K562 (cell line): Measurements from ENCODE around the gene LAMB1. TPM values are rescaled to one million over a fixed set of nuclear protein-coding genes. Genes with fewer than 3 reads are reported as not detected.
"Not testable (repeated sequence)": the region's sequence is repeated elsewhere in the genome, so short reads cannot be mapped to it uniquely, and the experiment has no call there.

ENCODE experiments used
- ATAC-seq: fragments of 200-7000 bp; cut with Tn5 transposase; 3 replicates; pipeline ENCODE4 v1.9.1; 2020; ENCODE audit warnings: moderate library complexity
- BruUV-seq: library from RNA; stranded (reverse); fragments of 400-500 nt; replicated peaks from 2 replicates; lab custom pipeline; 2021; lab: Mats Ljungman, UMichigan
- CTCF ChIA-PET: fragments of 300-600 bp; formaldehyde crosslinking; extraction: SDS; loops from one replicate; lab custom pipeline; 2021; ENCODE audit warnings: low intra/inter-chr PET ratio; lab: Yijun Ruan, JAX
- POLR2A ChIA-PET: fragments of 300-600, 350-650 bp; sonication (Branson Sonifier 250); formaldehyde crosslinking; extraction: SDS; loops from one replicate; lab custom pipeline; 2021; ENCODE audit warnings: antibody characterized with exemption, inconsistent platforms; lab: Yijun Ruan, JAX
- DNase-seq, 4 experiments: peaks; one replicate each; pipeline versions ENCODE4 v3.0.0 to v3.0.0-alpha.2; 2011 to 2018; ENCODE audit warnings: low spot score in 3 of 4, mixed read lengths in 3 of 4; ENCODE audit errors: extremely low read depth in 1 of 4
- FAIRE-seq: peaks from 2 replicates; lab custom pipeline; 2011; peaks lifted over from hg19 to GRCh38; lab: Jason Lieb, UNC
- H2AFZ ChIP-seq: 2 replicates; pipeline ENCODE4 v1.6.0; 2011; ENCODE audit warnings: low read depth, low read length, control low read depth, inconsistent platforms
- H3K27ac ChIP-seq: fragments of 200-600 bp; 3 replicates; pipeline ENCODE4 v1.8.0; 2011; ENCODE audit warnings: low read depth, mild to moderate bottlenecking, control low read depth, inconsistent platforms, low read length, moderate library complexity, mixed read lengths; ENCODE audit errors: extremely low read depth
- H3K27me3 ChIP-seq, 2 experiments: fragments of 300-600 bp in 1 of 2; 2 replicates in 1 of 2; 3 replicates in 1 of 2; pipeline versions ENCODE4 v1.6.0 to v1.8.0; 2011; ENCODE audit warnings: inconsistent platforms in 2 of 2, low read length in 2 of 2, mild to moderate bottlenecking in 1 of 2, mixed read lengths in 1 of 2, moderate library complexity in 1 of 2; ENCODE audit not compliant: control insufficient read depth in 2 of 2, insufficient read depth in 2 of 2
- H3K36me3 ChIP-seq: fragments of 300-600 bp; 3 replicates; pipeline ENCODE4 v1.8.0; 2011; ENCODE audit warnings: mild to moderate bottlenecking, low read length, inconsistent platforms; ENCODE audit not compliant: control insufficient read depth, insufficient read depth
- H3K4me1 ChIP-seq, 2 experiments: fragments of 200-600 bp in 1 of 2; replicated peaks in 1 of 2; 2 replicates in 1 of 2; 3 replicates in 1 of 2; pipeline versions ENCODE4 v1.5.1 to v1.8.0; 2011; ENCODE audit warnings: inconsistent platforms in 2 of 2, low read length in 2 of 2, mild to moderate bottlenecking in 1 of 2, mixed read lengths in 1 of 2, moderate library complexity in 1 of 2; ENCODE audit not compliant: control insufficient read depth in 2 of 2, insufficient read depth in 2 of 2
- H3K4me2 ChIP-seq: 2 replicates; pipeline ENCODE4 v1.6.1; 2011; ENCODE audit warnings: low read length, control low read depth, inconsistent platforms, mixed read lengths; ENCODE audit not compliant: insufficient read depth
- H3K4me3 ChIP-seq: fragments of 200-600 bp; sonication (generic), shearing (Covaris generic); 2 replicates; pipeline ENCODE4 v1.5.1; 2016; ENCODE audit warnings: control low read depth, inconsistent platforms
- H3K79me2 ChIP-seq: fragments of 200-600 bp; 3 replicates; pipeline ENCODE4 v1.8.0; 2011; ENCODE audit warnings: low read length, inconsistent platforms; ENCODE audit not compliant: control insufficient read depth, insufficient read depth
- H3K9ac ChIP-seq, 2 experiments: 2 replicates each; pipeline versions ENCODE4 v1.6.0 to v1.6.1; 2011; ENCODE audit warnings: low read depth in 2 of 2, low read length in 2 of 2, control low read depth in 1 of 2, inconsistent platforms in 1 of 2, mild to moderate bottlenecking in 1 of 2, mixed read lengths in 1 of 2; ENCODE audit not compliant: insufficient read depth in 1 of 2
- H3K9me1 ChIP-seq: one replicate; pipeline ENCODE4 v1.6.0; 2011; ENCODE audit warnings: inconsistent platforms, mild to moderate bottlenecking, low read length, moderate library complexity; ENCODE audit not compliant: control insufficient read depth, insufficient read depth
- H3K9me3 ChIP-seq: replicated peaks from 2 replicates; pipeline ENCODE4 v1.5.1; 2011; ENCODE audit warnings: low read depth, low read length, inconsistent platforms; ENCODE audit not compliant: control insufficient read depth, insufficient read depth
- H4K20me1 ChIP-seq: replicated peaks from 2 replicates; pipeline ENCODE4 v1.6.1; 2011; ENCODE audit warnings: low read length, inconsistent platforms, mixed read lengths; ENCODE audit not compliant: control insufficient read depth, insufficient read depth
- E2F3 ChIP-seq: fragments of 250-450 bp; sonication (Bioruptor Pico); IDR thresholded peaks from 2 replicates; pipeline ENCODE4 v1.4.0; 2020; ENCODE audit warnings: mild to moderate bottlenecking
- EGR1 ChIP-seq: fragments of 450-650 bp; conservative IDR thresholded peaks from 2 replicates; pipeline ENCODE4 v1.6.1; 2017; ENCODE audit warnings: mild to moderate bottlenecking
- GATA2 ChIP-seq: sonication (generic); formaldehyde crosslinking; IDR thresholded peaks from 2 replicates; pipeline ENCODE4 v1.4.0; 2020; ENCODE audit warnings: mild to moderate bottlenecking, missing genetic modification reagents
- YY1 ChIP-seq, 3 experiments: IDR thresholded peaks; 2 replicates each; pipeline ENCODE4 v1.6.1; 2011; ENCODE audit warnings: low read length in 2 of 3, mild to moderate bottlenecking in 2 of 3, moderate library complexity in 2 of 3, borderline replicate concordance in 1 of 3, control low read depth in 1 of 3, low read depth in 1 of 3; ENCODE audit not compliant: insufficient read depth in 3 of 3, insufficient replicate concordance in 2 of 3, control insufficient read depth in 1 of 3, insufficient read length in 1 of 3; ENCODE audit errors: extremely low read depth in 1 of 3
- WGBS: fragments of 100-300 bp; shearing (Covaris generic); methylation state at CpG from one replicate; pipeline ENCODE4 v1.1.6; 2016; ENCODE audit warnings: low coverage, mixed read lengths; ENCODE audit not compliant: insufficient coverage; ENCODE audit errors: missing lambda C conversion rate; 5-methylcytosine and 5-hydroxymethylcytosine counted together
- in situ Hi-C: fragments of 300-500 bp; cut with MboI; formaldehyde crosslinking; loops from 4 replicates; pipeline ENCODE4 v1.15.0; 2018; ENCODE audit warnings: inconsistent platforms, mixed read lengths
- intact Hi-C: fragments of 100-400 bp; cut with micrococcal nuclease; formaldehyde crosslinking; loops from 2 replicates; pipeline ENCODE4 v1.14.2; 2022
- polyA plus RNA-seq, 8 experiments: library from polyadenylated mRNA; depleted of rRNA in 4 of 8; stranded (reverse) in 5 of 8; unstranded in 3 of 8; fragments of >200 nt; fragmentation: Nextera tagmentation in 2 of 8; fragmentation: Illumina TruSeq in 1 of 8; extraction: Ambion mirVana in 2 of 8; extraction: Trizol in 1 of 8; gene quantifications; 2 replicates each; pipeline versions ENCODE4 v1.2.1 to v1.2.3, GENCODE V29; 2011 to 2014; ENCODE audit warnings: inconsistent platforms in 1 of 8, missing spikeins in 1 of 8
- total RNA-seq, 7 experiments: library from RNA; depleted of rRNA in 6 of 7; stranded (reverse); fragments of >200 nt in 6 of 7; fragmentation: Illumina TruSeq in 2 of 7; extraction: Trizol in 2 of 7; gene quantifications; 2 replicates each; pipeline versions ENCODE4 v1.2.1 to v1.2.3, GENCODE V29; 2011 to 2021; ENCODE audit warnings: low replicate concordance in 1 of 7
- TF ChIP-seq, protein P1 (sequence below): fragments of 250-450 bp; sonication (Bioruptor Pico); IDR thresholded peaks from 2 replicates; pipeline ENCODE4 v1.5.0; 2021; ENCODE audit warnings: mild to moderate bottlenecking, borderline replicate concordance
- TF ChIP-seq, protein P2 (sequence below): sonication (generic); formaldehyde crosslinking; IDR thresholded peaks from 2 replicates; pipeline ENCODE4 v1.8.1; 2023; ENCODE audit warnings: mild to moderate bottlenecking, missing genetic modification reagents

LAMB1 gene
- total and polyA plus RNA-seq, 9 of the 15 experiments (the other 6 are each of a cell fraction or from before 2014, with no cell fraction given) = 6.0 to 17.7 (median 12.3) TPM

DNA sequence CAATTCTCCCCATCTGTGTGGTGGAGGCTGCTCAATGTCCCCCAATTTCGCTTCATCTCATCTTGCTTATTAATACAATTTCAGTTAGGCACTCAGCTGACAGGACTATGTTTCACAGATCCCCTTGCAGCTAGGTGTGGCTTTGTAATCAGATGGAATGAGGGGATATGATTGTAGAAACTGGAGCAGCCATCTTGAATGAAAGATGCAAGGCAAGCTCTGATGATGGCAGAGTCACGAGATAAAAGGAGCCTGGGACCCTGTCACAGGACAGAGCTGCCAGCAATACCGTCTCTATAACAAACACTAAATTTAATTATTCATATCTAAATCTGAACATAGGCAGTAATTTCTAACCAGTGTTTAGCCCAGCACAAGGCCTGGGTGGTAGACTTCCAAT, 113.0 kb downstream of the LAMB1 start (continued):
- TF ChIP-seq, protein P1, sequence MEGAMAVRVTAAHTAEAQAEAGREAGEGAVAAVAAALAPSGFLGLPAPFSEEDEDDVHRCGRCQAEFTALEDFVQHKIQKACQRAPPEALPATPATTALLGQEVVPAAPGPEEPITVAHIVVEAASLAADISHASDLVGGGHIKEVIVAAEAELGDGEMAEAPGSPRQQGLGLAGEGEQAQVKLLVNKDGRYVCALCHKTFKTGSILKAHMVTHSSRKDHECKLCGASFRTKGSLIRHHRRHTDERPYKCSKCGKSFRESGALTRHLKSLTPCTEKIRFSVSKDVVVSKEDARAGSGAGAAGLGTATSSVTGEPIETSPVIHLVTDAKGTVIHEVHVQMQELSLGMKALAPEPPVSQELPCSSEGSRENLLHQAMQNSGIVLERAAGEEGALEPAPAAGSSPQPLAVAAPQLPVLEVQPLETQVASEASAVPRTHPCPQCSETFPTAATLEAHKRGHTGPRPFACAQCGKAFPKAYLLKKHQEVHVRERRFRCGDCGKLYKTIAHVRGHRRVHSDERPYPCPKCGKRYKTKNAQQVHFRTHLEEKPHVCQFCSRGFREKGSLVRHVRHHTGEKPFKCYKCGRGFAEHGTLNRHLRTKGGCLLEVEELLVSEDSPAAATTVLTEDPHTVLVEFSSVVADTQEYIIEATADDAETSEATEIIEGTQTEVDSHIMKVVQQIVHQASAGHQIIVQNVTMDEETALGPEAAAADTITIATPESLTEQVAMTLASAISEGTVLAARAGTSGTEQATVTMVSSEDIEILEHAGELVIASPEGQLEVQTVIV (CRISPR knock-in tag) = no peak
- TF ChIP-seq YY1 (IDR thresholded peaks at IDR 0.05; ENCODE audit: borderline replicate concordance in 1 of 3, control insufficient read depth in 1 of 3, extremely low read depth in 1 of 3, insufficient read depth in 3 of 3, insufficient read length in 1 of 3, insufficient replicate concordance in 2 of 3, low read depth in 1 of 3, low read length in 2 of 3) (peak in 2 of 3 experiments; percentile 15 to 85), GATA2 (CRISPR knock-in tag) (peak; percentile 24; the same call in 1 of the 2 replicates), EGR1 (no peak), E2F3 (CRISPR knock-in tag) (no peak)
- TF ChIP-seq, all 486 proteins: peak for 6

GRCh38 chr7:107887827-107888226, 115.1 kb downstream of the LAMB1 start:
- peaks cover 9 to 11% of the 10 kb centered on the region in 2 experiments; a peak in 2 of 5 replicates for H3K27me3 ChIP-seq
- POLR2A ChIA-PET = interaction anchor here (0.6 kb wide), 2 partner anchors 67 to 1465 kb away, joined by 3 read pairs; no protein-coding TSS in a partner anchor
- DNase-seq = not testable (repeated sequence)

More at GRCh38 chr7:107887827-107888226, 115.1 kb downstream of the LAMB1 start:
- H3K9me1 ChIP-seq, H2AFZ ChIP-seq, BruUV-seq, H3K27ac ChIP-seq, H3K9me3 ChIP-seq, H3K9ac ChIP-seq, intact Hi-C loops, in situ Hi-C loops, FAIRE-seq, H3K4me2 ChIP-seq, H3K4me3 ChIP-seq, CTCF ChIA-PET, ATAC-seq, H4K20me1 ChIP-seq, H3K36me3 ChIP-seq: not testable (repeated sequence)
- Histone ChIP-seq H3K79me2 (peaks cover 19% of the 10 kb centered on the region), H3K4me1 (peaks cover 12 to 13% of the 10 kb centered on the region in 2 experiments; a peak in 4 of 5 replicates)
- 72% methylated on average over 21 of the region's 22 CpGs for WGBS
- TF ChIP-seq, protein P2, sequence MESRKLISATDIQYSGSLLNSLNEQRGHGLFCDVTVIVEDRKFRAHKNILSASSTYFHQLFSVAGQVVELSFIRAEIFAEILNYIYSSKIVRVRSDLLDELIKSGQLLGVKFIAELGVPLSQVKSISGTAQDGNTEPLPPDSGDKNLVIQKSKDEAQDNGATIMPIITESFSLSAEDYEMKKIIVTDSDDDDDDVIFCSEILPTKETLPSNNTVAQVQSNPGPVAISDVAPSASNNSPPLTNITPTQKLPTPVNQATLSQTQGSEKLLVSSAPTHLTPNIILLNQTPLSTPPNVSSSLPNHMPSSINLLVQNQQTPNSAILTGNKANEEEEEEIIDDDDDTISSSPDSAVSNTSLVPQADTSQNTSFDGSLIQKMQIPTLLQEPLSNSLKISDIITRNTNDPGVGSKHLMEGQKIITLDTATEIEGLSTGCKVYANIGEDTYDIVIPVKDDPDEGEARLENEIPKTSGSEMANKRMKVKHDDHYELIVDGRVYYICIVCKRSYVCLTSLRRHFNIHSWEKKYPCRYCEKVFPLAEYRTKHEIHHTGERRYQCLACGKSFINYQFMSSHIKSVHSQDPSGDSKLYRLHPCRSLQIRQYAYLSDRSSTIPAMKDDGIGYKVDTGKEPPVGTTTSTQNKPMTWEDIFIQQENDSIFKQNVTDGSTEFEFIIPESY = peak; percentile 79; the same call in 1 of the 2 replicates
